HepG2 (cell line): ENCODE measurements around the gene CD7. TPM values are rescaled to one million over a fixed set of nuclear protein-coding genes. Genes with fewer than 3 reads are reported as not detected.

Experiments
- GZF1 ChIP-seq: sonication (generic); formaldehyde crosslinking; IDR thresholded peaks from 2 replicates; pipeline ENCODE4 v1.5.1; 2020; ENCODE audit warnings: mild to moderate bottlenecking, missing genetic modification reagents
- HIC2 ChIP-seq: sonication (generic); formaldehyde crosslinking; IDR thresholded peaks from 2 replicates; pipeline ENCODE4 v1.9.0; 2022; ENCODE audit warnings: low read depth, missing genetic modification reagents
- MAZ ChIP-seq, 2 experiments: sonication (generic) in 1 of 2; formaldehyde crosslinking in 1 of 2; IDR thresholded peaks; 2 replicates each; pipeline versions ENCODE4 v1.5.0 to v1.6.1; 2012 to 2020; ENCODE audit warnings: low read depth in 2 of 2, mild to moderate bottlenecking in 2 of 2, borderline replicate concordance in 1 of 2, improper control_type of control experiment in 1 of 2, low read length in 1 of 2, missing genetic modification reagents in 1 of 2, moderate library complexity in 1 of 2
- RBM39 ChIP-seq: fragments of 200-400 bp; formaldehyde crosslinking; IDR thresholded peaks from one replicate; pipeline ENCODE4 v1.6.1; 2018; ENCODE audit warnings: antibody characterized with exemption, mild to moderate bottlenecking, low read depth, low read length; ENCODE audit not compliant: poor library complexity, severe bottlenecking
- SALL1 ChIP-seq: sonication (generic); formaldehyde crosslinking; IDR thresholded peaks from 2 replicates; pipeline ENCODE4 v1.8.0; 2022; ENCODE audit warnings: mild to moderate bottlenecking, missing genetic modification reagents
- SIN3B ChIP-seq: fragments of 150-350 bp; IDR thresholded peaks from 2 replicates; pipeline ENCODE4 v1.6.1; 2014; ENCODE audit warnings: low read length
- ZBTB1 ChIP-seq: sonication (generic); formaldehyde crosslinking; IDR thresholded peaks from 2 replicates; pipeline ENCODE4 v1.4.0; 2020; ENCODE audit warnings: missing genetic modification reagents, borderline replicate concordance
- ZBTB10 ChIP-seq: sonication (generic); formaldehyde crosslinking; IDR thresholded peaks from 2 replicates; pipeline ENCODE4 v1.4.0; 2020; ENCODE audit warnings: missing genetic modification reagents, borderline replicate concordance
- ZBTB21 ChIP-seq: sonication (generic); formaldehyde crosslinking; IDR thresholded peaks from 2 replicates; pipeline ENCODE4 v1.4.0; 2020; ENCODE audit warnings: missing genetic modification reagents
- ZNF580 ChIP-seq: IDR thresholded peaks from 2 replicates; pipeline ENCODE4 v1.6.1; 2016; ENCODE audit warnings: low read depth, borderline replicate concordance
- ZXDC ChIP-seq: sonication (generic); formaldehyde crosslinking; IDR thresholded peaks from 2 replicates; pipeline ENCODE4 v1.5.0; 2020; ENCODE audit warnings: mild to moderate bottlenecking, missing genetic modification reagents
- polyA plus RNA-seq, 8 experiments: library from polyadenylated mRNA; depleted of rRNA in 3 of 8; stranded (reverse) in 7 of 8; unstranded in 1 of 8; fragments of >200 nt; fragmentation: Illumina TruSeq in 4 of 8; extraction: Trizol in 4 of 8; gene quantifications; 2 replicates each; pipeline versions ENCODE4 v1.2.1 to v1.2.3, GENCODE V29; 2011 to 2016; ENCODE audit warnings: low read depth in 4 of 8, missing spikeins in 1 of 8, mixed read lengths in 1 of 8; ENCODE audit not compliant: insufficient read depth in 1 of 8
- total RNA-seq, 5 experiments: library from RNA; depleted of rRNA; stranded (reverse); fragments of >200 nt; fragmentation: Illumina TruSeq; extraction: Trizol; gene quantifications; 2 replicates each; pipeline ENCODE4 v1.2.3, GENCODE V29; 2016; ENCODE audit warnings: low read depth in 1 of 5
- TF ChIP-seq, protein P1 (sequence below): sonication (generic); formaldehyde crosslinking; IDR thresholded peaks from 2 replicates; pipeline ENCODE4 v1.4.0; 2020; ENCODE audit warnings: mild to moderate bottlenecking, low read depth, missing genetic modification reagents
- TF ChIP-seq, protein P2 (sequence below): sonication (generic); formaldehyde crosslinking; IDR thresholded peaks from 2 replicates; pipeline ENCODE4 v1.5.1; 2020; ENCODE audit warnings: mild to moderate bottlenecking, missing genetic modification reagents, moderate library complexity
- TF ChIP-seq, protein P3 (sequence below): sonication (generic); formaldehyde crosslinking; conservative IDR thresholded peaks from 2 replicates; pipeline ENCODE4 v1.8.0; 2022; ENCODE audit warnings: mild to moderate bottlenecking, moderate library complexity, missing genetic modification reagents

Gene CD7
- total and polyA plus RNA-seq, 2 of the 13 experiments (the other 11 are each of a cell fraction or from before 2014, with no cell fraction given): 67.6 to 76.4 TPM

- TF ChIP-seq ZBTB1 (CRISPR knock-in tag) (no peak), HIC2 (CRISPR knock-in tag) (peak; percentile 75; the same call in 1 of the 2 replicates), RBM39 (peak; percentile 61), GZF1 (CRISPR knock-in tag) (peak; percentile 48; the same call in 1 of the 2 replicates), ZBTB10 (CRISPR knock-in tag) (no peak), ZNF580 (CRISPR knock-in tag) (no peak), ZXDC (0 out of 2 replicates have a peak, but pooled peaks have one; percentile 20), MAZ (IDR thresholded peaks at IDR 0.05; ENCODE audit: borderline replicate concordance, low read depth, low read length) (no peak), MAZ (CRISPR knock-in tag; IDR thresholded peaks at IDR 0.05; ENCODE audit: low read depth) (peak; percentile 42; the same call in 1 of the 2 replicates), SALL1 (CRISPR knock-in tag) (peak; percentile 92), SIN3B (no peak), ZBTB21 (CRISPR knock-in tag) (no peak)
- TF ChIP-seq, protein P1, sequence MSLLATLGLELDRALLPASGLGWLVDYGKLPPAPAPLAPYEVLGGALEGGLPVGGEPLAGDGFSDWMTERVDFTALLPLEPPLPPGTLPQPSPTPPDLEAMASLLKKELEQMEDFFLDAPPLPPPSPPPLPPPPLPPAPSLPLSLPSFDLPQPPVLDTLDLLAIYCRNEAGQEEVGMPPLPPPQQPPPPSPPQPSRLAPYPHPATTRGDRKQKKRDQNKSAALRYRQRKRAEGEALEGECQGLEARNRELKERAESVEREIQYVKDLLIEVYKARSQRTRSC (CRISPR knock-in tag): no peak
- TF ChIP-seq, protein P2, sequence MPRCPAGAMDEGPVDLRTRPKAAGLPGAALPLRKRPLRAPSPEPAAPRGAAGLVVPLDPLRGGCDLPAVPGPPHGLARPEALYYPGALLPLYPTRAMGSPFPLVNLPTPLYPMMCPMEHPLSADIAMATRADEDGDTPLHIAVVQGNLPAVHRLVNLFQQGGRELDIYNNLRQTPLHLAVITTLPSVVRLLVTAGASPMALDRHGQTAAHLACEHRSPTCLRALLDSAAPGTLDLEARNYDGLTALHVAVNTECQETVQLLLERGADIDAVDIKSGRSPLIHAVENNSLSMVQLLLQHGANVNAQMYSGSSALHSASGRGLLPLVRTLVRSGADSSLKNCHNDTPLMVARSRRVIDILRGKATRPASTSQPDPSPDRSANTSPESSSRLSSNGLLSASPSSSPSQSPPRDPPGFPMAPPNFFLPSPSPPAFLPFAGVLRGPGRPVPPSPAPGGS (CRISPR knock-in tag): no peak
- TF ChIP-seq, protein P3, sequence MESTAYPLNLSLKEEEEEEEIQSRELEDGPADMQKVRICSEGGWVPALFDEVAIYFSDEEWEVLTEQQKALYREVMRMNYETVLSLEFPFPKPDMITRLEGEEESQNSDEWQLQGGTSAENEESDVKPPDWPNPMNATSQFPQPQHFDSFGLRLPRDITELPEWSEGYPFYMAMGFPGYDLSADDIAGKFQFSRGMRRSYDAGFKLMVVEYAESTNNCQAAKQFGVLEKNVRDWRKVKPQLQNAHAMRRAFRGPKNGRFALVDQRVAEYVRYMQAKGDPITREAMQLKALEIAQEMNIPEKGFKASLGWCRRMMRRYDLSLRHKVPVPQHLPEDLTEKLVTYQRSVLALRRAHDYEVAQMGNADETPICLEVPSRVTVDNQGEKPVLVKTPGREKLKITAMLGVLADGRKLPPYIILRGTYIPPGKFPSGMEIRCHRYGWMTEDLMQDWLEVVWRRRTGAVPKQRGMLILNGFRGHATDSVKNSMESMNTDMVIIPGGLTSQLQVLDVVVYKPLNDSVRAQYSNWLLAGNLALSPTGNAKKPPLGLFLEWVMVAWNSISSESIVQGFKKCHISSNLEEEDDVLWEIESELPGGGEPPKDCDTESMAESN: no peak
Measured at GRCh38 chr17:82302991-82303943, 14.1 kb downstream of the CD7 start (continued).
